ENCODE data around the gene C4B. TPM values are rescaled to one million over a fixed set of nuclear protein-coding genes. Genes with fewer than 3 reads are reported as not detected.
A peak's percentile ranks its signal among the peaks of the same experiment; 100 is the strongest.
"Not testable (repeated sequence)": the region's sequence is repeated elsewhere in the genome, so short reads cannot be mapped to it uniquely, and the experiment has no call there.

Gene C4B
- total and polyA plus RNA-seq, 2 experiments from 2014 or later, result 0.57 TPM; not detected in 1

GRCh38 chr6:32047855-32048766 is 33.5 kb downstream of the C4B start:
- no peaks in the 10 kb centered on the region for H3K79me2 ChIP-seq (replicated peaks; ENCODE audit: insufficient read depth)
- H3K27ac Mint-ChIP-seq, result no peak overlapping the region; the same call in 1 of the 2 replicates
- H3K4me1 Mint-ChIP-seq, result peaks cover 3% of the 10 kb centered on the region; the same call in 2 of the 3 replicates
- peak overlapping the region; percentile 95 for H2AFZ ChIP-seq
- H3K9me2 ChIP-seq (ENCODE audit: insufficient read depth), result no peaks in the 10 kb centered on the region
- H3F3A ChIP-seq (replicated peaks; ENCODE audit: low read depth), result 0 out of 2 replicates have a peak, but pooled peaks cover 3% of the 10 kb centered on the region
- TF ChIP-seq POLR2AphosphoS5 (IDR thresholded peaks at IDR 0.05; ENCODE audit: low read depth) (no peak), REST (IDR thresholded peaks at IDR 0.05; ENCODE audit: unreplicated experiment) (no peak), CTCF (conservative IDR thresholded peaks at IDR 0.05; ENCODE audit: low read depth in 2 of 2) (peak; percentile 64 to 79), ZNF114 (CRISPR knock-in tag; IDR thresholded peaks at IDR 0.05) (no peak), JUNB (IDR thresholded peaks at IDR 0.05; ENCODE audit: unreplicated experiment) (no peak)
- no peaks in the 10 kb centered on the region; the same call in 2 of the 3 replicates for H3K9me3 Mint-ChIP-seq
- no peaks in the 10 kb centered on the region for H3K27me3 ChIP-seq (ENCODE audit: insufficient read depth)
- no peak overlapping the region for H3K4me3 ChIP-seq
- H3K4me1 ChIP-seq (ENCODE audit: insufficient read depth), result no peaks in the 10 kb centered on the region; the same call in 1 of the 2 replicates
- H4K20me1 ChIP-seq (replicated peaks; ENCODE audit: insufficient read depth), result no peaks in the 10 kb centered on the region
- H3K4me3 Mint-ChIP-seq, result no peak overlapping the region
- ATAC-seq (peak; percentile 86), DNase-seq (ENCODE audit: low spot score) (peak; percentile 92)
- peaks cover 11% of the 10 kb centered on the region for H3K27me3 Mint-ChIP-seq (ENCODE audit: insufficient read depth, low read depth, poor library complexity)
- H3K27ac ChIP-seq (ENCODE audit: low read depth), result no peak overlapping the region
- no peaks in the 10 kb centered on the region for H3K36me3 Mint-ChIP-seq (ENCODE audit: low read depth)
- no peak overlapping the region for H3K4me2 ChIP-seq
- no peaks in the 10 kb centered on the region for H3K36me3 ChIP-seq (ENCODE audit: insufficient read depth)

GRCh38 chr6:32049149-32049548 is 34.6 kb downstream of the C4B start:
- H3K9me3 Mint-ChIP-seq; H4K20me1 ChIP-seq (replicated peaks; ENCODE audit: insufficient read depth); H3K27ac ChIP-seq (ENCODE audit: low read depth); H3K9me2 ChIP-seq (ENCODE audit: insufficient read depth); H3K4me2 ChIP-seq; H3K36me3 ChIP-seq (ENCODE audit: insufficient read depth); H3K79me2 ChIP-seq (replicated peaks; ENCODE audit: insufficient read depth); H3F3A ChIP-seq (replicated peaks; ENCODE audit: low read depth); H3K4me1 ChIP-seq (ENCODE audit: insufficient read depth); ATAC-seq; H3K4me1 Mint-ChIP-seq; H3K36me3 Mint-ChIP-seq (ENCODE audit: low read depth); H3K4me3 ChIP-seq; DNase-seq (ENCODE audit: low spot score); H3K27me3 ChIP-seq (ENCODE audit: insufficient read depth); H3K4me3 Mint-ChIP-seq; H3K27ac Mint-ChIP-seq: not testable (repeated sequence)
- peak overlapping the region; percentile 95 for H2AFZ ChIP-seq
- peaks cover 12% of the 10 kb centered on the region for H3K27me3 Mint-ChIP-seq (ENCODE audit: insufficient read depth, low read depth, poor library complexity)

- H3F3A ChIP-seq (replicated peaks; ENCODE audit: low read depth); H3K9me2 ChIP-seq (ENCODE audit: insufficient read depth); ATAC-seq; H3K4me2 ChIP-seq; H2AFZ ChIP-seq; H3K4me3 Mint-ChIP-seq; H4K20me1 ChIP-seq (replicated peaks; ENCODE audit: insufficient read depth); H3K79me2 ChIP-seq (replicated peaks; ENCODE audit: insufficient read depth); H3K9me3 Mint-ChIP-seq; H3K27ac Mint-ChIP-seq; H3K27me3 ChIP-seq (ENCODE audit: insufficient read depth); DNase-seq (ENCODE audit: low spot score); H3K4me1 ChIP-seq (ENCODE audit: insufficient read depth); H3K27ac ChIP-seq (ENCODE audit: low read depth); H3K36me3 ChIP-seq (ENCODE audit: insufficient read depth); H3K36me3 Mint-ChIP-seq (ENCODE audit: low read depth); H3K4me1 Mint-ChIP-seq; H3K4me3 ChIP-seq: not testable (repeated sequence)
- H3K27me3 Mint-ChIP-seq (ENCODE audit: insufficient read depth, low read depth, poor library complexity), result peaks cover 12% of the 10 kb centered on the region
These were observed 35.1 kb downstream of the C4B start for GRCh38 chr6:32049736-32050135.

All from GM23338 (cell line).